AG09309 (cell line): ENCODE results near the gene TMEM183A.

ENCODE experiments used
- DNase-seq: peaks from one replicate; pipeline ENCODE4 v3.0.0-alpha.2; 2010; ENCODE audit warnings: low read depth
- H3K4me3 ChIP-seq: 2 replicates; pipeline ENCODE4 v1.5.1; 2011; ENCODE audit warnings: mild to moderate bottlenecking, low read depth, low read length, moderate library complexity; ENCODE audit not compliant: control insufficient read depth
- TF ChIP-seq, protein P1 (sequence below): IDR thresholded peaks from 2 replicates; pipeline ENCODE4 v1.5.1; 2011; ENCODE audit warnings: mild to moderate bottlenecking, low read depth, low read length, inconsistent platforms; ENCODE audit not compliant: insufficient read depth, control insufficient read depth; ENCODE audit errors: missing control alignments

The TMEM183A gene

DNA sequence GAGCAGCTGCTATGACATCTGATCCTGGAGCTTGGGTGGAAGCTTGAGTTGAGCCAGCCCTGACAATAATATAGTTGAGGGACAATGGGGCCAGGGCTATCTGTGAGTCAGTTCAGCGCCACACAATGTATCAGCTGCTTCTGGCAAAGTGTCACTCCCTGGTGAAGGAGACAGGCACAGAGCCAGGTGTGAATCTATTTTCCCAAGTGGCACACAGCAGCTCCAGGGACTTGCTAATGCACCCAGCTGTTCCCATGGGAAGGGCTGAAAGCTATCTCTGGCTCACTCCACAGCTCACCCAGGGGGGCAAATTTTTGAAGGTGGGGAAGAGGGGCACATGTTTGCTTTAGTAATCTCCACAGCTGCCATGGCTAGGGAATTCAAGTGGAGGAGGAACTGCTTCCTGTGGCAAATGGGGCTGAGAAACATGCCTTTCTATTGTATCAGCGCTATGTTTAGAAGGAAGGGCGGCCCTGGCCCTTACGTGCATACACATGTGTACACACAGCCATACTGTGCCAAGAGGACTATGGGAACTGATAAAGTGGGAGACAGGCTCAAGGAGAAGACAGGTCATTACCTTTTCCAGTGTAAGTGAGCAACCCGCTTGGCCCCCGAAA is 42.3 kb upstream of the TMEM183A start:
- H3K4me3 ChIP-seq, result no peak overlapping the region
- no peak for DNase-seq
- TF ChIP-seq, protein P1, sequence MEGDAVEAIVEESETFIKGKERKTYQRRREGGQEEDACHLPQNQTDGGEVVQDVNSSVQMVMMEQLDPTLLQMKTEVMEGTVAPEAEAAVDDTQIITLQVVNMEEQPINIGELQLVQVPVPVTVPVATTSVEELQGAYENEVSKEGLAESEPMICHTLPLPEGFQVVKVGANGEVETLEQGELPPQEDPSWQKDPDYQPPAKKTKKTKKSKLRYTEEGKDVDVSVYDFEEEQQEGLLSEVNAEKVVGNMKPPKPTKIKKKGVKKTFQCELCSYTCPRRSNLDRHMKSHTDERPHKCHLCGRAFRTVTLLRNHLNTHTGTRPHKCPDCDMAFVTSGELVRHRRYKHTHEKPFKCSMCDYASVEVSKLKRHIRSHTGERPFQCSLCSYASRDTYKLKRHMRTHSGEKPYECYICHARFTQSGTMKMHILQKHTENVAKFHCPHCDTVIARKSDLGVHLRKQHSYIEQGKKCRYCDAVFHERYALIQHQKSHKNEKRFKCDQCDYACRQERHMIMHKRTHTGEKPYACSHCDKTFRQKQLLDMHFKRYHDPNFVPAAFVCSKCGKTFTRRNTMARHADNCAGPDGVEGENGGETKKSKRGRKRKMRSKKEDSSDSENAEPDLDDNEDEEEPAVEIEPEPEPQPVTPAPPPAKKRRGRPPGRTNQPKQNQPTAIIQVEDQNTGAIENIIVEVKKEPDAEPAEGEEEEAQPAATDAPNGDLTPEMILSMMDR, result no peak

DNA sequence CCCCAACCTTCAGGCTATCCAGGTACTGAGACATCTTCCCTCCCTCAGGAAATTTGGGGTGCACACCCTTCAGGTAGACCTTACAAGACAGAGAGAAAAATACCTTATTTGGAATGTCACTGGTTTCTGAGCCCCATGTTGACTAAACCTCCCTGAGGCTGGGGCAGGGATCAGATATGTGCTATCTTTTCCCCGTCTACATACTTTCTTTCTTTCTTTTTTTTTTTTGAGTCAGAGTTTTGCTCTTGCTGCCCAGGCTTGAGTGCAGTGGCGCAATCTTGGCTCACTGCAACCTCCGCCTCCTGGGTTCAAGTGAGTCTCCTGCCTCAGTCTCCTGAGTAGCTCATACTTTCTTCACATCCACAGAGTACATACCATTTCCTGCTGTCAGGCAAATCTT is 41.8 kb upstream of the TMEM183A start:
- TF ChIP-seq, protein P1, result no peak
- no peak overlapping the region for H3K4me3 ChIP-seq
- no peak for DNase-seq

DNA sequence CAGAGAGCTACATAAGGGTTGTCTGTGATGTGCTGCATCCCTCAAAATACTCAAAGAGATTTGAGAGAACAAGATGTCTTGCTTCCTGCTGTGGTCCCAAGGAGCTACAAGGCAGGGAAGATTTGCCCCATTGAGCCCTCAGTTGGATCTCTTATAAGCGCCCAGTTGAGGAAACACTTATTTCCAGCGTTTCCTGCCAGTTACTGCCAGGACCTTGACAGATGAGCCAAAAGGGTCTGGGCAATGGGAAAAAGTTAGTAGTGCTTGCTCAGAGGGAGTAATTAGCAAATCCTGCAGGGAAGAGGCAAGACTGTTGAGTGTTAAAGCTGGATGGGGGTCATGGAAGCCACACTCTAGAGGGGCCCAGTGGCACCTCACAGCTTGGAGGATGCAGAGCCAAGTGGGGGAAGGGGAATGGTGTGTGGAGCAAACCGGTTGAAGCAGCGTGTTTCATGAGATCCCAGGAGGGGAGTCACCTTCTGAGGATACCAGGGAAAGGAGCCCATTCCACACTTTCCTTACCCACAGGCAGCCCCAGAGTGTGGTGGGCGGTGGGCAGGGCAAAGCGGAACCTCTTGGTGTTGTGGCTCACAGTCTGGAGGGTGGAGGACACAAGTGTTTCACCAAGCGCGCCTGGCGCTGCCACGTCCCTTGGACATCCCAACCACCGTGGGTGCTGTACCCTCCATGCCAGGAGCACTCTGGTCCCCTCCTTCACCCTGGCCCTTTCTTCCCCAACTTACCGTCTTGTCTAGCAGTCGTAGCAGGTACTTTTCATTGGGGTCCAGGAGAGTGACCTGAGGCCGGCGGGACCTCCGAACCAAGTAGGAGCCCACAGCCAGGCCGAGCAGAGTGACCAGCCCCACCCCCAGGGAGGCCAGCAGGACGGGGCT is 40.9 kb upstream of the TMEM183A start:
- H3K4me3 ChIP-seq, result peak overlapping the region; percentile 73
- no peak for DNase-seq

DNA sequence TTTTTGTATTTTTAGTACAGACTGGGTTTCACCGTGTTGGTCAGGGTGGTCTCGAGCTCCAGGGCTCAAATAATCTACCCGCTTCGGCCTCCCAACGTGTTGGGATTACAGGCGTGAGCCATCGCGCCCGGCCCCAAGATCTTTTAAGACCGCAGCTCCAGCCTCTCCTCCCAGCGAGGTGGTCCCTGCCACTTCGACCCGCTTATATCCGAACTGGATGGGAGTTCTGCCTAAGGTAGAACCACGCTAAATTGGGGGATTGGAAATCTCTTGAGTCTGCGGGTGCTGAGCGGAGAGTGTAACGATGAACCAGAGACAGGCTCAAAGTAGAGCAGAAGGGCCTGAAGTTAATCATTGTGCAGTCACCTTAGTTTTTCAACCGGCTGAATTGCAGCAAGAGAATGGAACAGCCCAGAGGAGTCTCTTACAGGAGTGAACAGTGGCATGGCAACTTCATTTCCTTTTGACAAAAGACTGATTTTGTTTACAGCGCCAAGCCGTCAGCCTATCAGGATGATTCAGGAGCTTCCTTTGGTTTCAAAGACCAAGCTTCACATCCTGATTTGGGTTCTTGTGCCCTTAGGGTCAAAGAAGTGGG is 39.4 kb upstream of the TMEM183A start:
- no peak for DNase-seq
- H3K4me3 ChIP-seq, result peak overlapping the region; percentile 73
- TF ChIP-seq, protein P1, result no peak

More for the DNA sequence above, 40.9 kb upstream of the TMEM183A start:
- TF ChIP-seq, protein P1, result no peak

DNA sequence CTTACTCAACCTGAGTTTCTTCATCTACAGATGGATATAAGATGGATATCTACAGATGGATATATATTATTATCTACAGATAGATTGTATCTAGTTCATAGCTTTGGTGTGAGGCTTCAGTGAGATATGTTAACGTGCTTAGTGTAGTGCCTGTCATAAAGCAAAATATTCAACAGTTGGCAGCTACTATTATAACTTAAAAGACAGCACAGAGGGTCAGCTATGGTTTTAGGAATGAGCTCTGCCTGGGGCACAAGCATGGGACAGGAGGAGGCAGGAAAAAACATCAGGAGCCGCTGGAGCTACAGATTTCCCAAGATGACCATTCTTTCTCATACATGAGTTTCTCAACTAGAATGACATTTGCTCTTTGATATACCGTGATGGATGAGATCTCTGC is 38.8 kb upstream of the TMEM183A start:
- no peak for DNase-seq
- H3K4me3 ChIP-seq, result no peak overlapping the region
- TF ChIP-seq, protein P1, result no peak

DNA sequence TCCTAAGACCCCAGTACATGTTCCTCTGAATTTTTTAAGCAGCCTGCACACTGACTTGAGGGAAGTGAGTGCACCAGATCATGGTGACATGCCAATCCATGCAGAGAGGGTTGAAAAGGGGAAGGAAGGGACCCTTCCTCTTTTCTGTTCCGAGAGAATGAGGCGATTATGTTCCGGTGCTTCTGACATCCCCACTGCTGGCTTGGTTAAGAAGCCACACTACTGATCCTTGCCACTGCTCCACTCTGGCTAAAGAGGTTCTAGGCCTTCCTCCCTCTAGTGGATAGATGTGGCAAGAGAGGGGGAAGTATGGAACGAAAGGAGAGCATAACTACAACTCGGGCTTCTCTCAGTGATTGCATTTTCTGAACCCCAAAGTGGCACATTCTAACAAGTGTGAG is 38.3 kb upstream of the TMEM183A start:
- H3K4me3 ChIP-seq, result no peak overlapping the region
- TF ChIP-seq, protein P1, result peak; percentile 89
- peak; percentile 29 for DNase-seq
